H9 (cell line): ENCODE data around the gene EXOC3L4. TPM values are rescaled to one million over a fixed set of nuclear protein-coding genes. Genes with fewer than 3 reads are reported as not detected.
A peak's percentile ranks its signal among the peaks of the same experiment; 100 is the strongest.

Experiments used
- DNase-seq: peaks from one replicate; pipeline ENCODE4 v3.0.0-alpha.2; 2017
- H2AFZ ChIP-seq: one replicate; pipeline ENCODE4 v1.6.1; 2013; ENCODE audit warnings: mild to moderate bottlenecking, low read length, control low read depth, moderate library complexity
- H2AK5ac ChIP-seq: 2 replicates; pipeline ENCODE4 v1.6.1; 2013; ENCODE audit warnings: low read length, control low read depth, mixed read lengths; ENCODE audit not compliant: insufficient read length
- H2BK120ac ChIP-seq: one replicate; pipeline ENCODE4 v1.6.1; 2013; ENCODE audit warnings: low read depth, mild to moderate bottlenecking, low read length, control low read depth, inconsistent platforms; ENCODE audit not compliant: poor library complexity, severe bottlenecking
- H2BK12ac ChIP-seq: 2 replicates; pipeline ENCODE4 v1.6.1; 2013; ENCODE audit warnings: low read length, control low read depth, mixed read lengths, low read depth; ENCODE audit not compliant: insufficient read length
- H2BK15ac ChIP-seq: 2 replicates; pipeline ENCODE4 v1.6.1; 2013; ENCODE audit warnings: low read depth, low read length, control low read depth
- H2BK20ac ChIP-seq: one replicate; pipeline ENCODE4 v1.6.1; 2013; ENCODE audit warnings: low read depth, mild to moderate bottlenecking, low read length, control low read depth, inconsistent platforms; ENCODE audit not compliant: poor library complexity, severe bottlenecking
- H2BK5ac ChIP-seq: 2 replicates; pipeline ENCODE4 v1.6.1; 2013; ENCODE audit warnings: low read length, control low read depth, mixed read lengths; ENCODE audit not compliant: insufficient read length
- H3K14ac ChIP-seq: 2 replicates; pipeline ENCODE4 v1.6.1; 2013; ENCODE audit warnings: low read length, control low read depth; ENCODE audit not compliant: insufficient read depth
- H3K18ac ChIP-seq: 2 replicates; pipeline ENCODE4 v1.6.1; 2013; ENCODE audit warnings: low read depth, mild to moderate bottlenecking, mixed read lengths, low read length, control low read depth; ENCODE audit not compliant: insufficient read length
- H3K23ac ChIP-seq: 2 replicates; pipeline ENCODE4 v1.6.1; 2013; ENCODE audit warnings: low read length, control low read depth, mixed read lengths, low read depth; ENCODE audit not compliant: insufficient read length
- H3K23me2 ChIP-seq: 2 replicates; pipeline ENCODE4 v1.6.1; 2013; ENCODE audit warnings: low read depth, mild to moderate bottlenecking, mixed read lengths, low read length, control low read depth; ENCODE audit not compliant: insufficient read length, poor library complexity, severe bottlenecking
- H3K27ac ChIP-seq: 2 replicates; pipeline ENCODE4 v1.5.1; 2013; ENCODE audit warnings: low read length, control low read depth, mixed read lengths, low read depth; ENCODE audit not compliant: insufficient read length
- H3K27me3 ChIP-seq: 2 replicates; pipeline ENCODE4 v1.6.1; 2013; ENCODE audit warnings: low read length, control low read depth, inconsistent platforms; ENCODE audit not compliant: insufficient read depth
- H3K4ac ChIP-seq: 2 replicates; pipeline ENCODE4 v1.6.1; 2013; ENCODE audit warnings: low read depth, mild to moderate bottlenecking, control low read depth, inconsistent platforms, low read length, moderate library complexity
- H3K4me1 ChIP-seq: 2 replicates; pipeline ENCODE4 v1.6.1; 2013; ENCODE audit warnings: low read length, control low read depth, inconsistent platforms; ENCODE audit not compliant: insufficient read depth
- H3K4me2 ChIP-seq: 2 replicates; pipeline ENCODE4 v1.6.1; 2013; ENCODE audit warnings: low read length, control low read depth, mixed read lengths; ENCODE audit not compliant: insufficient read length, insufficient read depth
- H3K56ac ChIP-seq: 2 replicates; pipeline ENCODE4 v1.6.1; 2013; ENCODE audit warnings: low read depth, mild to moderate bottlenecking, mixed read lengths, low read length, control low read depth; ENCODE audit not compliant: insufficient read length
- H3K79me1 ChIP-seq: 2 replicates; pipeline ENCODE4 v1.6.1; 2013; ENCODE audit warnings: low read depth, mild to moderate bottlenecking, moderate library complexity, low read length, control low read depth, inconsistent platforms; ENCODE audit not compliant: insufficient read depth, poor library complexity, severe bottlenecking
- H3K79me2 ChIP-seq: 2 replicates; pipeline ENCODE4 v1.6.1; 2013; ENCODE audit warnings: low read length, control low read depth, inconsistent platforms; ENCODE audit not compliant: insufficient read depth
- H3K9ac ChIP-seq: 2 replicates; pipeline ENCODE4 v1.6.1; 2013; ENCODE audit warnings: low read length, control low read depth, mixed read lengths; ENCODE audit not compliant: insufficient read length; ENCODE audit errors: extremely low read depth
- H3K9me3 ChIP-seq: one replicate; pipeline ENCODE4 v1.6.1; 2013; ENCODE audit warnings: low read depth, low read length, inconsistent platforms; ENCODE audit not compliant: control insufficient read depth
- H3T11ph ChIP-seq: one replicate; pipeline ENCODE4 v1.6.1; 2013; ENCODE audit warnings: mild to moderate bottlenecking, low read length, control low read depth, inconsistent platforms
- H4K20me1 ChIP-seq: one replicate; pipeline ENCODE4 v1.6.1; 2013; ENCODE audit not compliant: control insufficient read depth, insufficient read length, insufficient read depth
- H4K5ac ChIP-seq: 2 replicates; pipeline ENCODE4 v1.6.1; 2013; ENCODE audit warnings: low read depth, mild to moderate bottlenecking, mixed read lengths, low read length, control low read depth; ENCODE audit not compliant: insufficient read length
- H4K8ac ChIP-seq: replicated peaks from 2 replicates; pipeline ENCODE4 v1.6.1; 2013; ENCODE audit warnings: low read length, control low read depth, mixed read lengths, low read depth; ENCODE audit not compliant: insufficient read length
- H4K91ac ChIP-seq: 2 replicates; pipeline ENCODE4 v1.6.1; 2013; ENCODE audit warnings: low read depth, mild to moderate bottlenecking, moderate library complexity, mixed read lengths, low read length, control low read depth; ENCODE audit not compliant: insufficient read length
- H3K27ac Mint-ChIP-seq, 3 experiments: 2 replicates in 2 of 3; 3 replicates in 1 of 3; pipeline ENCODE4 v1.8.0; 2020 to 2021; ENCODE audit warnings: mixed read lengths in 3 of 3, mild to moderate bottlenecking in 1 of 3, moderate library complexity in 1 of 3
- H3K27me3 Mint-ChIP-seq: 2 replicates; pipeline ENCODE4 v1.8.0; 2021; ENCODE audit warnings: low read depth, mild to moderate bottlenecking, moderate library complexity, mixed read lengths
- H3K36me3 Mint-ChIP-seq, 3 experiments: 2 replicates in 2 of 3; 3 replicates in 1 of 3; pipeline ENCODE4 v1.8.0; 2020 to 2021; ENCODE audit warnings: low read depth in 3 of 3, mixed read lengths in 3 of 3; ENCODE audit not compliant: insufficient read depth in 1 of 3
- H3K4me1 Mint-ChIP-seq, 2 experiments: 2 replicates each; pipeline ENCODE4 v1.8.0; 2020; ENCODE audit warnings: mixed read lengths in 2 of 2
- H3K4me3 Mint-ChIP-seq, 2 experiments: 2 replicates in 1 of 2; 3 replicates in 1 of 2; pipeline ENCODE4 v1.8.0; 2020 to 2021; ENCODE audit warnings: mild to moderate bottlenecking in 2 of 2, mixed read lengths in 2 of 2, moderate library complexity in 1 of 2
- H3K9me3 Mint-ChIP-seq, 2 experiments: 2 replicates in 1 of 2; 3 replicates in 1 of 2; pipeline ENCODE4 v1.8.0; 2020; ENCODE audit warnings: mild to moderate bottlenecking in 2 of 2, mixed read lengths in 2 of 2, moderate library complexity in 1 of 2
- CTCF ChIP-seq: fragments of 200-600 bp; sonication (generic); conservative IDR thresholded peaks from 3 replicates; pipeline ENCODE4 v1.8.0; 2021; ENCODE audit warnings: antibody characterized with exemption, mild to moderate bottlenecking
- WGBS: extraction: QIAGEN DNeasy Blood & Tissue Kit; methylation state at CpG from one replicate; pipeline ENCODE4 v1.1.7; 2013; ENCODE audit warnings: missing lambda C conversion rate, low lambda C conversion rate, mixed read lengths; ENCODE audit not compliant: insufficient read length; ENCODE audit errors: extremely low coverage; 5-methylcytosine and 5-hydroxymethylcytosine counted together
- total RNA-seq: library from RNA; stranded (reverse); gene quantifications from 2 replicates; pipeline ENCODE4 v1.2.1, GENCODE V29; 2021

EXOC3L4 gene
- total RNA-seq, 1 experiment from 2014 or later, result 0.42 TPM

- no peak overlapping the region for H3K14ac ChIP-seq
- no peak for DNase-seq
- no peaks in the 10 kb centered on the region for H3K79me1 ChIP-seq
- H4K91ac ChIP-seq, result no peak overlapping the region
- H2AK5ac ChIP-seq, result no peak overlapping the region
- H3K79me2 ChIP-seq, result no peaks in the 10 kb centered on the region
- WGBS, result no CpG with 5 or more reads among the region's 11 CpGs
- H4K8ac ChIP-seq, result no peak overlapping the region
- no peak overlapping the region for H3K18ac ChIP-seq
- H3K9me3 Mint-ChIP-seq, result no peaks in the 10 kb centered on the region
- no peaks in the 10 kb centered on the region for H3K27me3 ChIP-seq
- H2BK120ac ChIP-seq, result no peak overlapping the region
- no peak overlapping the region for H2AFZ ChIP-seq
- H2BK5ac ChIP-seq, result no peak overlapping the region
- H3K36me3 Mint-ChIP-seq, result no peaks in the 10 kb centered on the region; a peak in 1 of 7 replicates
- H3K4me3 Mint-ChIP-seq, result no peak overlapping the region
- no peak overlapping the region for H2BK15ac ChIP-seq
- no peak overlapping the region for H3K4me2 ChIP-seq
- no peak for TF ChIP-seq CTCF
- H4K5ac ChIP-seq, result no peak overlapping the region
- H3K23ac ChIP-seq, result no peak overlapping the region
- no peak overlapping the region for H3K9ac ChIP-seq
- H3K27ac ChIP-seq, result no peak overlapping the region
- H3K27me3 Mint-ChIP-seq, result peaks cover 36% of the 10 kb centered on the region
- no peak overlapping the region for H2BK12ac ChIP-seq
- no peaks in the 10 kb centered on the region for H4K20me1 ChIP-seq
- H3K4ac ChIP-seq, result no peak overlapping the region
- H3T11ph ChIP-seq, result no peak overlapping the region
- peaks cover 14 to 36% of the 10 kb centered on the region in 2 experiments for H3K4me1 Mint-ChIP-seq
- no peaks in the 10 kb centered on the region for H3K9me3 ChIP-seq
- H3K27ac Mint-ChIP-seq, result 0 out of 7 replicates have a peak overlapping the region, but pooled peaks of 1 of the 3 experiments have one; percentile 15
- no peaks in the 10 kb centered on the region for H3K4me1 ChIP-seq
- H3K56ac ChIP-seq, result no peak overlapping the region
- H3K23me2 ChIP-seq, result no peaks in the 10 kb centered on the region
- H2BK20ac ChIP-seq, result no peak overlapping the region
Observed at GRCh38 chr14:103101257-103101962, 6.9 kb downstream of the EXOC3L4 start.
